ENCODE data around the gene SPDYE3. TPM values are rescaled to one million over a fixed set of nuclear protein-coding genes. Genes with fewer than 3 reads are reported as not detected.
"Not testable (repeated sequence)": the region's sequence is repeated elsewhere in the genome, so short reads cannot be mapped to it uniquely, and the experiment has no call there.

The SPDYE3 gene
- total and polyA plus RNA-seq, 3 donors from 2014 or later = 2.8 to 5.7 (median 3.9) TPM

- no peaks in the 10 kb centered on the region for H3K9me3 ChIP-seq
- no peaks in the 10 kb centered on the region for H3K27me3 ChIP-seq
- intact Hi-C loops (cut with DNase I; ENCODE audit: low total_unique reads) = no loop called here
- DNase-seq = no peak
- H3K36me3 ChIP-seq (ENCODE audit: low read depth, missing control alignments) = no peaks in the 10 kb centered on the region
- 86 to 90% methylated on average over 6 of the region's 6 CpGs for WGBS, 2 donors
- peaks cover 4% of the 10 kb centered on the region for H3K4me1 ChIP-seq
- no peak overlapping the region for H3K27ac ChIP-seq
- H3K4me3 ChIP-seq = no peak overlapping the region
- TF ChIP-seq POLR2A (IDR thresholded peaks at IDR 0.05) = no peak
- TF ChIP-seq, protein P1, sequence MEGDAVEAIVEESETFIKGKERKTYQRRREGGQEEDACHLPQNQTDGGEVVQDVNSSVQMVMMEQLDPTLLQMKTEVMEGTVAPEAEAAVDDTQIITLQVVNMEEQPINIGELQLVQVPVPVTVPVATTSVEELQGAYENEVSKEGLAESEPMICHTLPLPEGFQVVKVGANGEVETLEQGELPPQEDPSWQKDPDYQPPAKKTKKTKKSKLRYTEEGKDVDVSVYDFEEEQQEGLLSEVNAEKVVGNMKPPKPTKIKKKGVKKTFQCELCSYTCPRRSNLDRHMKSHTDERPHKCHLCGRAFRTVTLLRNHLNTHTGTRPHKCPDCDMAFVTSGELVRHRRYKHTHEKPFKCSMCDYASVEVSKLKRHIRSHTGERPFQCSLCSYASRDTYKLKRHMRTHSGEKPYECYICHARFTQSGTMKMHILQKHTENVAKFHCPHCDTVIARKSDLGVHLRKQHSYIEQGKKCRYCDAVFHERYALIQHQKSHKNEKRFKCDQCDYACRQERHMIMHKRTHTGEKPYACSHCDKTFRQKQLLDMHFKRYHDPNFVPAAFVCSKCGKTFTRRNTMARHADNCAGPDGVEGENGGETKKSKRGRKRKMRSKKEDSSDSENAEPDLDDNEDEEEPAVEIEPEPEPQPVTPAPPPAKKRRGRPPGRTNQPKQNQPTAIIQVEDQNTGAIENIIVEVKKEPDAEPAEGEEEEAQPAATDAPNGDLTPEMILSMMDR (IDR thresholded peaks at IDR 0.05) = no peak
These were observed 39.9 kb upstream of the SPDYE3 start for GRCh38 chr7:100267648-100268047.

DNA sequence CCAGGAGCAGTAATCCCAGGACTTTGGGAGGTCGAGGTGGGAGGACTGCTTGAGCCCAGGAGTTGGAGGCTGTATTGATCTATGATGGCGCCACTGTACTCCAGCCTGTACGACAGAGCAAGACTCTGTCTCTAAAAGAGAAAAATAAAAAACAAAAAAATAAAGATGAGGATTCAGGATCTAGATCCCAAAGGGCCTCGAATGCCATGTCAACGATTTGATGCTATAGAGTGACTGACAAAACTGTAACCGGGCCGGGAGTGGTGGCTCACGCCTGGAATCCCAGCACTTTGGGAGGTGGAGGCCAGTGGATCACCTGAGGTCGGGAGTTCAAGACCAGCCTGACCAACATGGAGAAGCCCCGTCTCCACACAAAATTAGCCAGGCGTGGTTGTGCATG lies 38.6 kb upstream of the SPDYE3 start:
- H3K27ac ChIP-seq; intact Hi-C loops (cut with DNase I; ENCODE audit: low total_unique reads); H3K4me3 ChIP-seq; H3K4me1 ChIP-seq; DNase-seq; H3K9me3 ChIP-seq; H3K36me3 ChIP-seq (ENCODE audit: low read depth, missing control alignments); H3K27me3 ChIP-seq: not testable (repeated sequence)
- WGBS, 2 donors = 89 to 96% methylated on average over 8 to 11 of the region's 11 CpGs

DNA sequence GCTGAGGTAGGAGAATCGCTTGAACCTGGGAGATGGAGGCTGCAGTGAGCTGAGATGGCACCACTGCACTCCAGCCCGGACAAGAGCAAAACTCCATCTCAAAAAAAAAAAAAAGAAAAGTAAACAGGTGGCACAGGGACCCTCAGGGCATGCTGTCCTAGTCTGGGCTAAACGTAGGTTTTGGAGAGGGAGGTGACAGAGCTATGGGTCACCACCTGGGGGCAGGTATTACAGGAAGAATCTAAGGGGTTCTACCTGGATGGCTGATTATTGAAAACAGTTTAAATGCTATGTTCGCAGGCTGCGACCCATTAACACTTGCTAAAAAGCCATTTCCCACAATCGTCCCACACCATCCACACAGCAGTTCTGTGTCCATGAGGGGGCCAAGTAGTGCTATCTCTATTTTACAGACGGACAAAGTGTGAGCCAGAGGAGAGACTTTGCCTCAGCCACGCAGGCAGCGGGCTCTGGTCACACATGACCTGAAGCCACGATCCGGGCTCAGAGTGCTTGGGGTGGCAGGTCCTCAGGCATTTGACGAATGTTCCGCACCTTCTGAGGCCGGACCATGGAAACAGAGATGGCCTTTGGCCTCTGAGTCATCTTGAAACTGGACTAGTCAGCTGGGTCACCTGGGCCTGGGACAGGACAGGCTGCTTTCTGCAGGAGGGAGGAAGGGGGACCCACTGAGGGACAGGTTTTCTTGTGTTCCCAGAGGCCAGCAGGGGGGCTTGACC lies 38.0 kb upstream of the SPDYE3 start:
- H3K9me3 ChIP-seq; intact Hi-C loops (cut with DNase I; ENCODE audit: low total_unique reads); H3K4me1 ChIP-seq; H3K36me3 ChIP-seq (ENCODE audit: low read depth, missing control alignments); DNase-seq; H3K4me3 ChIP-seq; H3K27me3 ChIP-seq: not testable (repeated sequence)
- 75 to 79% methylated on average over 14 of the region's 14 CpGs for WGBS, 2 donors
- H3K27ac ChIP-seq = peak overlapping the region in 1 of 2 donors; percentile 3

DNA sequence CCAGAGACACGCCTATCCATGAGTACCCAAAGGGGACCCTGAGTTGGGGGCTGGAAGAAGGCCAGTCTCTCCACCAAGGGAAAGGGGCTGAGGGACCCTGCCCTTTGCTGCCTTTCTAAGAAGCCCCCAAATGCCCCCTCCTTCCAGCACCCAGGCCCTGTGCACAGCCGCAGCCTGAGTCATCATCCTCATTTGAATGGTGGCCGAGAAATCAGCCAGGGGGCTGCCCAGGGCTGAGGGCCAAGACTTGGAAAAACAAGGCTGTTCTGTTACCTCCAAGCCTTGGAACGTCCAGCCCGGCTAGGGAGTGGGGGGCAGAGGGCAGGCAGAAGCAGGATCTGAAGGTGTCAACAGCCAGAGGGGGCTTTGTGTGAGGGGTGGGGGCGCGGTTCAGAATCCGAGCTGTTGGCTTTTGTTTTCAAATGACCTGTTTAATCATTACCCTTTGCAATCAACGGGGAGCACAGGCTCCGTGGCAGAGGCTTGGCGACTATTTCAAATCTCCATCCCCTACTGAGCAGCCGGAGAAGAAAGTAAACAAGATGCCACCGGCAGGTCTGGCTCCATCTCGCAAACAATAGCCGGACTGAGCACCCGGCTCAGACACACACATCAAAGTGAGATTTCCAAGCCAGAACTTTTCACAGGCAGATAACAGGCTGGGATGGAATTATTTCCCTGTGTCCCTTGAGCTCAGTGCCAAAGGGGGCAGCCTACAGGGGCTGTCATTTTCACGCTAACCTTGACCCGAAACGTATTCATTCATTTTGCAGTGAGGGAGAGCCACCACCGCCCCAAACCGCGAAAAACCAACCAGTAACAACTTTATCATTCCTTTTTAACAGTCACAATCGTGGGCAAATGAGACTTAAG lies 37.2 kb upstream of the SPDYE3 start:
- Histone ChIP-seq H3K4me3 (peak overlapping the region; percentile 70 to 72), H3K27ac (peak overlapping the region; percentile 3 to 55)
- H3K36me3 ChIP-seq (ENCODE audit: low read depth, missing control alignments); H3K9me3 ChIP-seq; H3K27me3 ChIP-seq; DNase-seq; intact Hi-C loops (cut with DNase I; ENCODE audit: low total_unique reads); H3K4me1 ChIP-seq: not testable (repeated sequence)
- WGBS, 2 donors = 9 to 18% methylated on average over 14 to 16 of the region's 23 CpGs

DNA sequence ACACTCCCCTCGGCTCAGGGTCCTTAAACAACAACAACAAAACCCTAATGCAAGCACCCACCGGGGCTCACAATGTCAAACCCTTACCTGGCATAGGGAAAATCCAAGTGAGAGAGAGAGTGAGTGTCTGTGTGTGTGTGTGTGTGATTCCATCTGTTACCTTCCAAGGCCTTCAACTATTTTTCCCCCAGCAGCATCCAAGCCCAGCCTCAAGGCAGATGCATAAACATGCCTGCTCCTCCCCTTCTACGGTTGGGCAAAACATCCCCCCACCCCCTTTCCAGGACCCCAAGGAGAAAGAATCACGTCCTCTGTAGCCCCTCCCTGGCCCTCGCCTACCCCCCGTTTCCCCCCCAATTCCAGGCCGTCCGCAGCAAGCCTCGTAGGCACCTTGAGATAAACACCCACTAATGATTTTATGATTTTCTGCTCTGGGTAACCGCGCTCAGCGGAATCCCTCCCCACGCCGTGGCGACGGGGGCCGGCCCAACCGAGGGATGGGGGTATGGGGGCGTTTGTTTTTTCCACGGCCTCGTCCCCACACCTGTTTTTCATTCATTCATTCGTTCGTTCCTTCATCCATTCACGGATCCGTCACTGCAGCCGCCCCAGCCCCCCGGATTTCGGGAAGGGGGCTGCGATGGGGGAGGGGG lies 36.4 kb upstream of the SPDYE3 start:
- 1% methylated on average over 26 to 28 of the region's 29 CpGs for WGBS, 2 donors

GRCh38 chr7:100271716-100272537 lies 35.6 kb upstream of the SPDYE3 start:
- Histone ChIP-seq H3K9me3 (no peaks in the 10 kb centered on the region), H3K27ac (peak overlapping the region; percentile 55 to 75), H3K36me3 (ENCODE audit: low read depth, missing control alignments) (no peaks in the 10 kb centered on the region), H3K27me3 (no peaks in the 10 kb centered on the region), H3K4me1 (peaks cover 4% of the 10 kb centered on the region), H3K4me3 (peak overlapping the region; percentile 70 to 72)
- intact Hi-C loops (cut with DNase I; ENCODE audit: low total_unique reads) = no loop called here
- 0% methylated on average over 2 to 45 of the region's 101 CpGs for WGBS, 2 donors
- TF ChIP-seq, protein P1 (IDR thresholded peaks at IDR 0.05) = peak in 1 of 3 experiments; percentile 36
- no peak for TF ChIP-seq POLR2A (IDR thresholded peaks at IDR 0.05)
- DNase-seq = peak; percentile 99

More for the DNA sequence above, 36.4 kb upstream of the SPDYE3 start:
- H3K4me3 ChIP-seq = peak overlapping the region; percentile 70 to 72
- H3K27me3 ChIP-seq; H3K4me1 ChIP-seq; H3K36me3 ChIP-seq (ENCODE audit: low read depth, missing control alignments); H3K9me3 ChIP-seq; intact Hi-C loops (cut with DNase I; ENCODE audit: low total_unique reads): not testable (repeated sequence)
- peak overlapping the region; percentile 55 to 75 for H3K27ac ChIP-seq
- peak; percentile 21 for DNase-seq

DNA sequence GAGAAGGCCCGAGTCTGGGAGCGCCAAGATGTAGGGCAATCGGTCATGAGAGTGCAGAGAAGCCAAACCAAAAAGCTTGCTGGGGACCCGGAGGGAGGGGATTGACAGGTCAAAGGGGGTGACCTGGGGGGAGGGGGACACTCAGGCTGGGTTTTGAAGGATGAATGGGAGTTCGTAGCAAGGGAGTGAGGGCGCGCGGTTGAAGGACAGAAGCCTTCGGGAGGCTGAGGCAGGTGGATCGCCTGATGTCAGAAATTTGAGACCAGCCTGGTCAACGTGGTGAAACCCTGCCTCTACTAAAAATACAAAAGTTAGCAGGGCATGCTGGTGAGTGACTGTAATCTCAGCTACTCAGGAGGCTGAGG lies 35.0 kb upstream of the SPDYE3 start:
- H3K4me1 ChIP-seq; DNase-seq; H3K9me3 ChIP-seq; H3K36me3 ChIP-seq (ENCODE audit: low read depth, missing control alignments); intact Hi-C loops (cut with DNase I; ENCODE audit: low total_unique reads); H3K27me3 ChIP-seq: not testable (repeated sequence)
- H3K27ac ChIP-seq = peak overlapping the region in 1 of 2 donors; percentile 75
- 19 to 40% methylated on average over 11 of the region's 11 CpGs for WGBS, 2 donors
- H3K4me3 ChIP-seq = peak overlapping the region; percentile 70 to 72

Measured in testis (tissue), 3 donors.